ENCODE results near the gene PROK1.
A peak's percentile ranks its signal among the peaks of the same experiment; 100 is the strongest.
"Not testable (repeated sequence)": the region's sequence is repeated elsewhere in the genome, so short reads cannot be mapped to it uniquely, and the experiment has no call there.

The PROK1 gene, protein sequence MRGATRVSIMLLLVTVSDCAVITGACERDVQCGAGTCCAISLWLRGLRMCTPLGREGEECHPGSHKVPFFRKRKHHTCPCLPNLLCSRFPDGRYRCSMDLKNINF

DNA sequence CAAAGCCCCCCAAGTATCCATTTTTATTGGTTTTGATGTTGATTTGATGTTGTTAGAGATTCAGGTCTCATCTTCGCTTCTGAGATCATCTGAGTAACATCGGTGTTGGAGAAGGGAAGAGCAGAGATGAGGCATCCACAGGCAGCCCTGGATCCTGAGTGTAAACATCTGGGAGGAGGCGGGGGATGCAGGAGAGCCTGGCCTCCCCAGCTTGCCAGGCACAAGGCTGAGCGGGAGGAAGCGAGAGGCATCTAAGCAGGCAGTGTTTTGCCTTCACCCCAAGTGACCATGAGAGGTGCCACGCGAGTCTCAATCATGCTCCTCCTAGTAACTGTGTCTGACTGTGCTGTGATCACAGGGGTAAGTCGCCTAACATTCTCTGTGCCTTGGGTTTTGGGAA, at the start of gene PROK1:
Gene PROK1, plus strand, starts transcription at position 221 of the 400 bp plus-strand sequence. Its CDS starts 68 bp downstream, at position 289.
- DNase-seq (ENCODE audit: low read depth in 1 of 2, low spot score in 1 of 2): no peak

DNA sequence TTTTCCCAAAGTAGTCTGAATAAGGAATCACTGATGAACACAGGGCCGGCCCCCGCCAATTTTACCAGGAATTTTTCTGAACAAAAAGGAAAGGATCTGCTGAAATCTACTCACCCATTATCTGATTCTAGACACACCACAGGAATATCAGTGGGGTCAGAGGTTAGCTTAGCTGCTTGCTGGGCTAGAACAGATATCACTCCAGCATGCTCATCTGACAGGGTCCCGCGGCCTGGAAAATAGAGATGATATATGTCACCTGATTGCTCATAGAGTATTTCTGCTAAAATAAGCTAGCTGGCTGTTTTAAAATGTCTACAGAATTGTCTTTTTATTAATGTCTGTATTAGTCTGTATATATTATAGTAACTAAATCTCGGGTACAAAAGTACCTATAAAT, 47.1 kb upstream of the PROK1 start:
- no peak for DNase-seq (ENCODE audit: low read depth in 1 of 2, low spot score in 1 of 2)

DNA sequence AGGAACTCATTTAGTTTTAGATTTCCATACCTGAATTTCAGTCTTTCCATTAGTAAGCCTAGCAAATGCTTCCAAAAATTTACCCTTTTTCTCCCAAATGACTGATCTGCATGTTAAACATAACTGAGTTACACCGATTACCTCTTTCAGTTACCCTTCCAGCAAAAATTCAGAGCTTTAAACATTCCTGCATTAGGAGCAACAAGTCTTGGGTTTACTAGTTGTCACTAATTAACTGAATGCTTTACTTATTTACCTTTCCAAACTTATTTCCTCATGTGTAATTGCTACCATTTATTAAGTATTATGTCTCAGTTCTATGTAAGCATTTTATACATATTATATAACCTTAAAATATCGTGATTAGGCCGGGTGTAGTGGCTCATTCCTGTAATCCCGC, 46.5 kb upstream of the PROK1 start:
- no peak for DNase-seq (ENCODE audit: low read depth in 1 of 2, low spot score in 1 of 2)

DNA sequence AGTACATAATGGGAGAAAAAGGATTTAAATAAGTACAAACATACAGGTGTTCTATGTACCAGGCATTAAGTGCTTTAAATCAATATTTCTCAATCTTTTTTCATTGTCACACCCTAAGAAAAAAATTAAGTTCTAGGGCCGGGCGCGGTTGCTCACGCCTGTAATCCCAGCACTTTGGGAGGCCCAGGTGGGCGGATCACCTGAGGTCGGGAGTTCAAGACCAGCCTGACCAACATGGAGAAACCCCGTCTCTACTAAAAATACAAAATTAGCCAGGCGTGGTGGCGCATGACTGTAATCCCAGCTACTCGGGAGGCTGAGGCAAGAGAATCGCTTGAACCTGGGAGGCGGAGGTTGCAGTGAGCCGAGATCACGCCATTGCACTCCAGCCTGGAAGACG, 44.5 kb upstream of the PROK1 start:
- DNase-seq (ENCODE audit: low read depth in 1 of 2, low spot score in 1 of 2): not testable (repeated sequence)

DNA sequence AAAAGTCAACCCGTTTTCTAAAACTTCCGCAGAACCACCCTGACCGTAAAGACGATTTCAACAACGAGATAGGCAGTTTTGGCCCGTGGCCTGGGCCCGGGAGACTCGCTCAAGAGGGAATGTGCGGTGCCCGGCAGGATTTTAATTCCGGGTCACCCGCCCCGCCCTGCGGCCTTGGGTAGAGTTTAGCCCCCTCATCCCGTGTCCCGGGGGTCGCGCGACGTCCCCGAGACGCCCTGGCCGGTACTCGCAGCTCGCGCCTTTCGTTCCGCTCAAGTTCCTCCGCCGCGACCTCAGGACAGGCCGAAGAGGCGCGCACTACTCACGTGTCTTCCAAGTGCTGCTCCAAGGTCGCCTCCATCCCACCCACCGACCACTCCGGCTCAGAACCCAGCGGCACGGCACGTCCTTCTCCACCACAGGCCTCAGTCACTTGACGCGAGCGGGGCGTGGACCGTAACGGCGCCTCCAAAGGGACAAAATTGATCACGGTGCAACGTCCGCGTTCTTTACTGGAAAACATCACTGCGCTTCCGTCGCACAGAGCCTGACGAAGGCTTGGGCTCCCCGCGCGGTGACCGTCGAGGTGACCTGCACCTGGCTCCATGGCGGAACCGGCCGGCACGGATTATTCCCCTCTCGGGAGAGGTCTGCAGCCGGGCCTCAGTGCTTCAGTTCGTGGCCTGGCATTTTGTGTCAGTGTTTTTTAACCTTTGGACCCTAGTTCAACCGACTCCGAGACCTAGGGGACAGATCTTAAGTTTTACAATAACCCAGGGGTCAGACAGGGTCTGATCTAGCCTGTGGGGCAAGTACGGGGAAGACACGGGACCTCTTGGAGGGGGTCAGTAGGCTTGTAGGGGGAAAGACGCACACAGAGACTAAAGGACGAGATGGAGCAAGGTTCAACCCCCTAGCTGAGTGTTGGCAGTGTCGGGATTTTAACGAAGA, 43.4 kb upstream of the PROK1 start, which contains the start of gene LAMTOR5:
Gene LAMTOR5, minus strand, starts transcription at position 435 of the 951 bp plus-strand sequence. Its CDS starts 74 bp downstream, at position 361.
- peak; percentile 75 to 81 for DNase-seq (ENCODE audit: low read depth in 1 of 2, low spot score in 1 of 2)

DNA sequence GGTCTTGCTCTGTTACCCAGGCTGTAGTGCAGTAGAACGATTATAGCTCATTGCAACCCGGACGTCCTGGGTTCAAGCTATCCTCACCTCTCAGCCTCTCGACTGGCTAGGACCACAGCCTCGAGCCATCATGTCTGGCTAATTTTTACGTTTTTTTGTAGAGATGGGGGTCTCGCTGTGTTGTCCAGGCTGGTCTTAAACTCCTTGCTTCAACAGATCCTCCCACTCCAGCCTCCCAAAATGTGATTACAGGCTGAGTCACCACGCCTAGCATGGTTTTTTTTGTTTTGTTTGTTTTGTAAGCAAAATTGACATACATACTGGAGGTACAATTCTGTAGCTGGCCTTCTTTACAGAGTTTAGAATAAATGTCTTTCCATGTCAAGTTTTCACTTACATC, 42.5 kb upstream of the PROK1 start:
- no peak for DNase-seq (ENCODE audit: low read depth in 1 of 2, low spot score in 1 of 2)

DNA sequence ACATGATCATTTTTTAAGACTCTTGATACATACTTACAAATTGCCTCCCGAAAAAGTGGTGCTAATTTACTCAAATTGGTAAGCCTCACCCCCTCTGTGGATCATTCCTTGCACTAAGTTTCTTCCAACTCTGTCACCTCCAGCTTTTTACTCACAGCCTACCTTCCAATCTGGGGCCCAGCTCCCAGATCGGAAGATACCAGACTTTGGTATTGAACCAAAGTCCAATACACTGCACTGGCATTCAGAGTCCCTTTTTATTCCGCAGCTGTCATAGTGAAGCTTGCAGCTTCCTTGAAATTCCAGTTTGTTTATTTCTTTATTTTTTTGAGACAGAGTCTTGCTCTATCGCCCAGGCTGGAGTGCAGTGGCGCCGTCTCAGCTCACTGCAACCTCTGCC, 41.6 kb upstream of the PROK1 start:
- no peak for DNase-seq (ENCODE audit: low read depth in 1 of 2, low spot score in 1 of 2)

DNA sequence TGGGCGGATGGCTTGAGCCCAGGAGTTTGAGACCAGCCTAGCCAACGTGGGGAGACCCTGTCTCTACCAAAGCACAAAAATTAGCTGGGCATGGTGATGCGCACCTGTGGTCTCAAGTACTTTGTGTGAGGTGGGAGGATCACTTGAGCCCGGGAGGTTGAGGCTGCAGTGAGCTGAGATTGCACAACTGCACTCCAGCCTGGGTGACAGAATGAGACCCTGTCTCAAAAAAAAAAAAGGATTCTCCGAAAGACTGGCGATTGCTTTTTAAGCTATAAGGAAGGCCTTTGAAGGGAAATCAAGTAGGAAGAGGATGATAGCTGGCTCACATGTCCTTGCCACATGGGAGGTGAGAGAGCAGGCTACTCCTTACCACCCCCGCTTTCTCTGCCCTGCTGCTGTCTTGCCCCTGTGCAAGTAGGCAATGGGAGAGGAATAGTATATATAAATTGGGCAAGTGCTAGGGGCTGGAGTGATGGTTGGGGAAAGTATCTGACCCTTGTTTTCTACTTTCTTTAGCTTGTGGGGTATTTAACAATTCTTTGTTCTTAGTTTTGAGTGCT, 39.7 kb upstream of the PROK1 start:
- DNase-seq (ENCODE audit: low read depth in 1 of 2, low spot score in 1 of 2): no peak

DNA sequence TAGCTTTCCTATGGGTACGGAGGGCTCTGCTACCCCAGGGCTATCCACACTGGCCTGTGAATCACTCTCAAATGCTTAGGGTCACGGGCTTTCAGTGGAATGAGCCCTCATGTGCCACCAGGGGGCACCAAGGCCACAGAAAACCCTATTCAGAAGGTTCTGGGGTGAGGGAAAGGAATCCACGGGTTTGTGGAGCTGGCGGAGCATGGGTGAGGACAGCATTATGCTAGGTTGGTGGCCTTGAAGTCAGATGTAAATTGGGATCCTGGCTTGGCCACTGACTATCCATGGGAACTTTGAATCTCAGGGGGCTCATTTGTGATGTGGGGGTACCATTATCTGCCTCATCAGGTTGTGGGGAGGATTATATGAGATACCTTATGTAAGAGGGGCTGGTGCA, 38.4 kb upstream of the PROK1 start:
- DNase-seq (ENCODE audit: low read depth in 1 of 2, low spot score in 1 of 2): peak; percentile 16 to 37

DNA sequence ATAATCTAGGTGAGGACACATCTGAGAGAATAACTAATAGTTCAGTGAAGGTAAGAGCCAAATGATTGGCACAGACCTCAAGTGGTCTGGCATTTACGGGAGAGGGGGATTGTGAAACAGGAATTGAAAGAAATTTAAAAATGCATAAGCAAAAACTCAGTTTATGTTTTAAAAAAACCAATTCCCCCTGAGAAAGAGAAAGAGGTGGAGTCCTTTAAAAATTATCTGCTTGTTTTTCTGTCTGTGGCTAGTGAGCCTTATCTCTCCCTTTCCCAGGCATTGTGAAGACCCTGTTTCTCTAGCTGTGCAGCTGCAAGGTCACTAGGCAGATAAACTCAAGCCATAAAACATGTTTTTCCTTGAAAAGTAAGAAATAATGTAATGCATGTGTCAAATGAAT, 37.9 kb upstream of the PROK1 start:
- DNase-seq (ENCODE audit: low read depth in 1 of 2, low spot score in 1 of 2): not testable (repeated sequence)

DNA sequence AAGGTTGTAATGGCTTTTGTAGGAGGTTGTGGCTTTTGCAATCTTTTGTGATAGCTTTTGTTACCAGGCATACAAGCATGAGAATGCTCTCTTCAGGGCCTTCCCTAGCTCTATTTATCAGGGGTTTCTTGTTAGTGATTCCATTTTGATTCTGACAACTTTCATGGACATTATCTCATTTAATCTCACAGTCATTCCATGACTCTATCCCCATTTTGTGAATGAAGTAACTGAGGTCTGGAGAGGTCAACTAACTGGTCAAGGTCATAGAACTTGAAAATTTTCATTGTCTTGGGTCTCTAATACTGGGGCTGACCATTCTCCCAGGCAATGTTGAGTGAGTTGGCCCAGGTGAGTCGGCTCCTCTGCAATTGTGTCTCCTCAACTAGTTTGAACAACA, 32.2 kb upstream of the PROK1 start:
- no peak for DNase-seq (ENCODE audit: low read depth in 1 of 2, low spot score in 1 of 2)

DNA sequence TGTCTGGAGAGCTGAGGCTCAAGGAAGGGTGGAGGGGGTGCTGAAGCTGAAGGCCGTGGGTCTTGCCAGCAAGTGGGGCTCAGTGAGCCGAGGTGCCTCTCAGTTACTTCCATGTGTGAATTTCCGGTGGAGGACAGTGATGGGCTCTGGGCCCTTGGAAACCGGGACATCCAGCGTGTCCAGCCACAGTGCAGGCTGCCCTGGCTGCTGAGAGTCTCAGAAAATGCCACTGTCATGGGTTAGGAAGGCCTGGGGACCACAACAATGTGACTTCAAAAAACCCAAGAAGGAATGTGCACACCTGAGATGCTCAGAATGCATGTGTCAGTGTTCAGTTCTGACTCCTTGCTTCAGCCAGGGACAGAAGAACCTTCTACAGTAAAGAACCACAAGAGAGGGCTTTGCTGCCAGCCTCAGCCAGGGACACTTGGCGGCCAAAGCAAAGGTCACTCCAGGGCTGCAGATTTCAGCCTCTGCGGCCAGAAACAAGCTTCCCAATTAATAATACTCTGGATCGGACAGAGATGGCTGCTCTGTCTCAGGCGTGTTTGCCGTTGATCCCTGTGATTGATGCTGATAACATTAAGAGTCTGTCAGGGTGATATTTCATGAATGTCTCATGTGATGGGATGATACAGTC, 30.8 kb upstream of the PROK1 start:
- DNase-seq (ENCODE audit: low read depth in 1 of 2, low spot score in 1 of 2): no peak

DNA sequence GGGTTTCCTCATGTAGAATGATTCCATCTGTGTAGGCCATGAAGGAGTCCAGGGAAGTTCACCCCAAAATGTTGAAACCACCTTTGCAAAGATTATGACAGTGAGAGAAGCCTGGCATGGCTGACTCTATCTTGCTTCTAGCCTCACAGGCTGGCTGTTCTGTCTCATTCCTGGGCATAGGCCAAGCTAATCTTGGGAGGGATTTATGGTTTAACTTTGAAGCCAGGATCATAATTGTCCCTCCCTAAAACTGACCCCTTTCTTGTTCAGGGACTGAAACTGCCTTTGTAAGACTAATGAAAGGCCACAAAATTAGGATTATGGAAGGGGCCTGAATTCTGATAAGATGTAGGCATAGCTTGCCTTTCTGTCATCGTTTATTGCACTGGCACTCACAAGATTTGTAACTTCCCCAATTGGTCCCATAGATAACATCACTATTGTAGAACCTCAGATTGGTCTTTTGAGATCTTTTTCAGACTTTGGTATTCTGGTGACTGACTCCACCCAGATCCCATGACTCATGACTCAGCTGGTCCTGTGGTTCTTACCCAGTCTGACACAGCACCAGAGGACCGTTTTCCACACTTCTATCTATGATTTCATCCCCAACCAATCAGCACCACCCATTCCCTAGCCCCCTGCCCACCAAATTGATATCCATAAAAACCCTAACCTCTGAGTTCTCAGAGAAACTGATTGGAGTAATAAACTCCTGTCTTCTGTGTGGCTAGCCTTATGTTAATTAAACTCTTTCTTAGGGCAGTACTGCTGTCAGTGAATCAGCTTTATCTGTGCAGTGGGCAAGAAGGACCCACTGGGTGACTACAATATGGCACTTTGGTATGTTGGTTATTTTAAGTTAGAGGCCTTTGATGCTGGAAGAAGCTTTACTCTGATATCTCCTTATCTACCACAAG, 29.8 kb upstream of the PROK1 start:
- no peak for DNase-seq (ENCODE audit: low read depth in 1 of 2, low spot score in 1 of 2)

DNA sequence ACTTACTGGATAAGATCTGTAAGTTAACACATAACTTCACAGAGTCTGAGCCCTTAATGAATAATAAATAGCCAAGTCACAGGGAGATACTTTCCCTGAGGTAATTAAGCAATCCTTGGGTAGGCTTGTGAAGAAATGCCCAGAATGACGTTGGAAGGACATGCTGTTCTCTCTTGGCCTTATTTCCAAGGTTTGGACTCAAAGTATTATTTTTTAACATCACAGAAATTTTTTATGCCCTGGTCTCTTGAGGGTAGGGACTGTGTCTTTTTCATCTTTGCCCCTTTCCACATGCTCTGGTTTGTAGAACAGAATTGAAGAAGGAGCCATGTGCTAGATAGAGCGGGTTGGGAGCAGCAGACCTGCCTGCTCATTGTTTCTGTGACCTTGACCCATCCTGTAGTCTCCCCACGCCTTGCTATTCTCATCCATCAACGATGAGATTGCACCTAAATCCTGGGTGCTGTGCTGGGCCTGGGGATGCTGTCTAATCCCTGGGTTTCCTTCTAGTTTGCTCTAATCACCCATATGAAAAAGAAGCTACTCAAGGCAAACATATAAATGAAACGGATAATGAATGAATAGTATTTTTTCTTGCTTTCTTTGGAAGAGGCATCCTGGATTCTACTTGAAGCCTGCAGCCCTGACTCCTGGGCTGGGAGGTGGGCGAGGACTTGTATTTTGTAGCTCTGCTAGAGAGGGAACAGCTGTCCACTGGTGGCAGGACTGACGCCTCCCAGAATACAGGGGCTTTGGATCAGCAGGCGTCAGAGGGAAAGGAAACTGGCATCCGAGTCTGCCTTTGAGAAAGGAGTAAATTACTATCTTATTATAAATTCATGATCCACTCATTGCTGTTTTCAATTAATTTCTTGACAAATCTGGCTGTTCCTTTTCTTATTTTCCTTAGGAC, 26.0 kb upstream of the PROK1 start:
- DNase-seq (ENCODE audit: low read depth in 1 of 2, low spot score in 1 of 2): no peak

DNA sequence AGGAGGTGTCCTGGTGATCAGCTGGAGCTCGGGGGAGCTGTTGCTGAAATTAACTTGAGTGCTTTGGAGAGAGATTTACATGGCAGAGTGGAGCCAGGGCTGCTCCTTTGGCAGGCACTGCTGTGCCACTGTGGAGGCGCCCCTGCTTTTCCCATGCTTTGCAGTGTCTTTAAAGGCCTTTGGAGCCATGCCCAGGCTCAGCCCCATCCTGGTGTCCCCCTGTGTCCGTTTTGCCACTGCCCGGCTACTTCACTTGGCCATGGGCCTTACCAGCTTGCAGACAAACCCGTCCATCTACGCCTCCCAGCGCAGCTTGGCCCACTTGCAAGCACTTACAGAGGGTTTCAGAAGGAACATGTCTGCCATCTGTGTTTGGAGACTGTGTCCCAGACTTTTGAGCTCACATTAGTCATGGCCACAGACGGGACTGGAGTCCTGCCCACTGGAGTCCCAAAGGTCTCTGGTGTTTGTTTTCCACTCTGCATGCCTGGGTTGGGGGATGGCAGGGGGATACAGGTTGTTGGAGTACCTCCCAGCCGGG, 25.3 kb upstream of the PROK1 start:
- DNase-seq (ENCODE audit: low read depth in 1 of 2, low spot score in 1 of 2): no peak

DNA sequence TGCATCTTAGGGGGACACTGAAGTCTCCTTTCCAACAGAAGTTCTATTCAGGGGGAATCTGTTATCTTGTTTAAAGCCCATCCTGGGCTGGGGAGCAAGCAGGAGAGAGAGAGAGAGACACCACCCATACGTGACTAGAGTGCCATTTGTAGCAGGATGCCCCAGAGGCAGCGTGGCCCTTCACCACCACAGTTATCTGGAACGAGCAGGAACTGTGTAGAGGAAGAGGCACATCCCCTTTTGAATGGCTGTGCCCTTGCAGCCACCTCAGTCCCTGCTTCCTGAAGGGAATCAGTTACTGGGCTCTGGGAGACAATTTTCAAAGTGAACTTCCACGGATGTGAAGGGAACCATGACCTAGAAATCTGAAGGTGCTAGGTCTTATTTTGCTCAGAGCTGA, 24.1 kb upstream of the PROK1 start:
- DNase-seq (ENCODE audit: low read depth in 1 of 2, low spot score in 1 of 2): no peak

DNA sequence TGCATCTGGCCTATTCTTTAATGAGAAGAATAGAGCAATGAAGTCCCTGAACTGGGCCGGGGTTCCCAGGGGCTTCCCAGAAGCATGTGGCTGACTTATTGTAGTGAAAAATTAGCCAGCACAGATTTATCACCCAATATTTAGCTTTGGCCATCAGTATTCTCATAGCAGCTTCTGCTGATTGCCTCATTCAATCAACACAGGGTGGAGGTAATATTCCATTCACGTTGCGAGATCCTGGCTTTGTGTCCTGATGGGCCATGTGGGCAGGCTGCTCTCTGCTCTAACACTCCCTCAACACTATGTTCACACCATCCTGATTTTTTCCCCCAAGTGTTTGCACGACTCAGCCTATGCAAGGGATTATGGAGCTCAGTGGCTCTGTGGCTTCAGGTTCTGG, 22.0 kb upstream of the PROK1 start:
- no peak for DNase-seq (ENCODE audit: low read depth in 1 of 2, low spot score in 1 of 2)

DNA sequence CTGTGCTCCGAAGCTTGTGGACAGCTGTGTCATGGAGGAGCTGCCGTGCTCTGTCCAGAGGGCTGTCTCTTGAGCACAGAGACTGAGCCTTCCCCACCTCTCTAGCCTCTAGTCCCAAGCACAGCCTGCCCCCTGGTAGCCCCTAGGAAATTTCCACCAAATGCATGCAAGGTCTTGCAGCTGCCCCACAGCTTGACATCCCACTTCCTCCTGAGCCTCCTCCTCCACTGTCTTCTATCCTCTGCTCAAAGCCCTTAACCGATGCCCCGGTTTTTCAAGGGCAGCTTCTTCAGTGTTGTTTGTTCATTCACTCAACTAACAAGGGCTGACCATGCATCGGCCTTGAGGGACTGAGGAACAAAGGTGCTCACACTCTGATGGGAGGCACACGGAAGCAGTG, 20.6 kb upstream of the PROK1 start:
- DNase-seq (ENCODE audit: low read depth in 1 of 2, low spot score in 1 of 2): no peak

DNA sequence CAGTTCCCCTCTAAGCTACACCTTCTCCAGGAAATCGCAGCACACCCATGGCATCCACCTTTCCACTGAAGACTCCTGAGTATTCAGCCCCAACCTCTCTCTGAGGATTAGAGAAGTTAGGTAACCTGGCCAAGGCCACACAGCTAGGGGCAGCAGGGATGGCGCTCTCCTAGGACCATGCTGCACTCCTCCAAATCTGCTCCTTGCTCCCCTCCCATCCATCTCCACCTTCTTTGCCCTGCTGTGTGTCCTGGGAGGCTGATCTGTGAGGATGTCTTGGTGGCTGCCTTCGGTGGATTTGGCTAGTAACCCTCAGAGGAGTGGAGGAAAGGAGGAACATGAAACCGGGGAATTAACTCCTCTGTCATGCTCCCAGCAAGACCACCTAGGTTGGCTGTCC, 20.0 kb upstream of the PROK1 start:
- no peak for DNase-seq (ENCODE audit: low read depth in 1 of 2, low spot score in 1 of 2)

All from stimulated activated CD4-positive, alpha-beta T cell treated with anti-CD3 and anti-CD28 coated beads, Interleukin-15, amount 100 ng/mL, for 1 hour (primary cell).